ENCODE results near the gene KCNK4.

KCNK4 gene

GRCh38 chr11:64331569-64332371 is 40.7 kb downstream of the KCNK4 start:
- DNase-seq: peak; percentile 95

- DNase-seq: no peak
Measured at GRCh38 chr11:64333556-64333955, 42.5 kb downstream of the KCNK4 start.

- peak; percentile 79 for DNase-seq
Measured at GRCh38 chr11:64334764-64335735, 43.9 kb downstream of the KCNK4 start.

DNA sequence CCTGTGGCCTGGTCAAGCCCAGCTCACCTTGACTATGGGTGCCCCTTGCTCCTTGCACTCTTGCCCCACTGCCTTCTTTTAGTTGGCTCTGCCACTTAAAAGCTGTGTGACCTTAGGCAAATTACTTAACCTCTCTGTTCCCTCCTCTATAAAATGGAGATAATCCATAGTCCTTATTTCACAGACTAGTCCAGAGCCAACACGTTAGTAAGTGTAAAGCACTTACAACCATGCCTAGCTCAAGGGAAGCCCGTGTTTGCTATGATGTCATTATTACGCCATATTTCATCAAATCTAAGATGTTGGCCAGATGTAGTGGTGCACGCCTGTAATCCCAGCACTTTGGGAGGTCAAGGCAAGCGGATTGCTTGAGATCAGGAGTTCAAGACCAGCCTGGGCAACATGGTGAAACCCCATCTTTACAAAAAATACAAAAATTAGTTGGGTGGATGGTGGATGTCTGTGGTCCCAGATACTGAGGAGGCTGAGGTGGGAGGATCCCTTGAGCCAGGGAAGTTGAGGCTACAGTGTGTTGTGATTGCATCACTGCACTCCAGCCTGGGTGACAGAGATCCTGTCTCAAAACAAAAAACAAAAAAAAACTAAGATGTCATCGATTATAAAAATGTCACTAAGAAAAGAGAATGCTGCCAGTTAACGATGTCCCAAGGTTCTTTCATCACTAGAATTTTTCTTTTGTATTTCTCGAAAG is 46.6 kb downstream of the KCNK4 start:
- no peak for DNase-seq

- no peak for DNase-seq
Measured at GRCh38 chr11:64338716-64339115, 47.6 kb downstream of the KCNK4 start.

DNA sequence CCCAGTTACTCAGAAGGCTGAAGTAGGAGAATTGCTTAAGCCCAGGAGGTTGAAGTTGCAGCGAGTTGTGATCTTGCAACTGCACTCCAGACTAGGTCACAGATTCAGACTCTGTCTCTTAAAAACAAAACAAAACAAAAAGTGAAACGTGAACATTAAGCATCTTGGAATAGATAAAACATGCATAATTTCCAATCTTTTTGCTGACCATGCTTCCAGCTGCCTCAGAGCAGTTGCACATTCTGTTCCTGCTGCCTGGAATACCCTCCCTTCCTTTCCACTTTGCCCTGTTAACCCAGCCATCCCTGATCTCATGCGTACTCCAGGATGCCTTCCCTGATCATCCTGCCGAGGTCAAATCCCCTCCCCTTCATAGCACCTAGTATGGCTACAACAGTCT is 48.2 kb downstream of the KCNK4 start:
- peak; percentile 48 for DNase-seq

DNA sequence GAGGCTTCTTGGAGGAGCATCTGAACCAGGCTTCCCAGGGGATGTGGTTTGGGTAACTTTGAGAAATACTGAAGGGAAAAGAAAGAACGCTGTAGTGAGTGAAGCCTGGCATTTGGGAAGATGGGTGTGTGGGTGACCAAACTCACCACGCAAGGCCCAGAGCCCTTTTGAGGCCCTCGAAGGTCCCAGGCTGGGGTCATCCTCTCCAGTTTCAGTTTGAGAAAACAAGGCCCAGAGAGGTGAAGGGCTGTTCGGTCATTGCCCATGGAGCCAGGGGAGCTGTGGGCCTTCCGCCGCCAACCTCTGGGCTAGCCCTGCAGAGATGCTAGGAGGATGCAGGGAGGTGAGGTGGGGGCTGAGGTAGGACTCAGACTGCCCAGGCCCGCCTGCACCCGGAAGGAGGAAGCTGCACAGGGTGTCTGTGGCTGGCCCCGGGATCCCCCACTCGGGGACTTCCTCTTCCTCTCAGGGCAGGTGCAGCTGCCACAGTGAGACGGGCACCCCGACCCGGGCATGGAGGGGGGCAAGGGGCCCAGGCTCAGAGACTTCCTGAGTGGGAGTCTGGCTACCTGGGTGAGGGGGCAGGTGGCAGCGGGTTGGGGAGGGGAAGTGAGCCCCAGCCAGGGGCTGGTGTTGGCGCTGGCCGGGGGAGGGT is 48.8 kb downstream of the KCNK4 start, which contains the start of gene CCDC88B:
Gene CCDC88B (plus strand): TSS at position 451 of the 655 bp plus-strand sequence. CDS start 63 bp downstream, at position 514.
- DNase-seq: peak; percentile 51

DNA sequence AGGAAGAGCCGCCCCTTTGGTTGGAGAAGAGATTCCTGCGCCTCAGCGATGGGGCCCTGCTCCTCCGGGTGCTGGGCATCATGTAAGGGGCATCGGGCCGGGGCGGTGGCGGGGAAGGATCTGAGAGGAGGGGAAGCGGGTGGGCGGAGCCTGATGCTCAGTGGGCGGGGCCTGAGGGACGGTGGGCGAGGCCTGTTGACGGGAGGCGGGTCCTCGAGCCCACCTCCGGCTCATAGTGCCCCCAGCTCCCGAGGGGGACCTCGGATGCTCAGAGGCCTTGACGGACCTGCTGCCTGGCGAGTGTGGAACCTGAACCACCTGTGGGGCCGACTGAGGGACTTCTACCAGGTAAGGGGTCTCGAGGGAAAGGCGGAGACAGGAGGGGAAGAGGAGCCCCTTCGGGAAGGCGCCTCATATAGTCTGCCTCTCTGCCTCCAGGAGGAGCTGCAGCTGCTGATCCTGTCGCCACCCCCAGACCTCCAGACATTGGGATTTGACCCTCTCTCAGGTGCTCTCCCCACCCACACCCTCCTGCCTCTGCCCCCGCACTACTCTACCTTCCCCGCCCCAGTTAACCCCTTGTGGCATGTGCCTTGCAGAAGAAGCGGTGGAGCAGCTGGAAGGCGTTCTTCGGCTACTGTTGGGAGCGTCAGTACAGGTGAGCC is 49.7 kb downstream of the KCNK4 start:
- DNase-seq: peak; percentile 42

DNA sequence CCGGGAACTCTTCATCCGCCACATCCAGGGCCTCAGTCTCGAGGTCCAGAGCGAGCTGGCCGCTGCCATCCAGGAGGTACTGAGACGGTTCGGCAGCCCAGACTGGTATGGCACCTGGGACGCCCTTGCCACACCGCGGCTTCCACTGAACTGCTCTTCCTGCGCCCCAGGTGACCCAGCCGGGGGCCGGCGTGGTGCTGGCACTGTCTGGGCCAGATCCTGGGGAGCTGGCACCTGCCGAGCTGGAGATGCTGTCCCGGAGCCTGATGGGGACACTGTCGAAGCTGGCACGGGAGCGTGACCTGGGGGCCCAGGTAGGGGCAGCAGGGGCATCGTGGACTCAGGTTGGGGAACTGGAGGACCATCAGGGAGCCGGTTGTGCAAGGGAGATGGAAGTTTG is 50.3 kb downstream of the KCNK4 start:
- DNase-seq: no peak

GRCh38 chr11:64341851-64342791 is 51.0 kb downstream of the KCNK4 start:
- DNase-seq: peak; percentile 93

DNA sequence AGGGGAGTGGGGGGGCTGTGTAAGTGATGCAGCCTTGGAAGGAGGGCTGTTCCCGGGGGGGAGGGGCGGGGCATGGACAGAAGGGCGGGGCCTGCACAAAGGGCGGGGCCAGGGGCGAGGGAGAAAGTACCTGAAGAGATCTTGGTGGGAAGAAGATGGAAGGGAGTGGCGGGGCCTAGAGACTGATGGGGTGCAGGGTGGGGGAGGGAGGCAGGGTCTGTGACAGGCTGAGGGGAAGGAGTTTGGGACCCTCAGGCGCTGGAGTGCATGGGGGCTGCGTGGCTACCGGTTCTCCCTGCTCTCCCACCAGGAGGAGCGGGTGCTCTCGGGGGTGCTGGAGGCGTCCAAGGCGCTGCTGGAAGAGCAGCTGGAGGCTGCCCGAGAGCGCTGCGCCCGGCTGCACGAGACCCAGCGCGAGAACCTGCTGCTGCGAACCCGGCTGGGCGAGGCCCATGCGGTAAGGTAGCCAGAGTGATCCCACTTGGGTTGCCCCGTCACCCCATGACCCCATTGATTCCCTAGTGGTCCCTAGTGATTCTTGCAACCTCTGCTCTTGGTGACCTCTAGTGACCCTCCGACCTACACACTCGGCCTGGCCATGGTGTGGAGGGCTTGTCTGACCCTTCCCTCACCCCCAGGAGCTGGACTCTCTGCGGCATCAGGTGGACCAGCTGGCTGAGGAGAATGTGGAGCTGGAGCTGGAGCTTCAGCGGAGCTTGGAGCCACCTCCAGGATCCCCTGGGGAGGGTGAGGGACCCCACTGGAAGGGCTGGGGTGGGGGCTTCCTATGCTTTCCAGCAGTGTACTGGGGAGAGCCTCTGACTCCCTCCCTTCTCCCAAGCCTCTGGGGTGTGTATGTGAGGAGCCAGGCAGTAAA is 52.0 kb downstream of the KCNK4 start:
- no peak for DNase-seq

- no peak for DNase-seq
Measured at GRCh38 chr11:64343767-64344559, 52.9 kb downstream of the KCNK4 start.

DNA sequence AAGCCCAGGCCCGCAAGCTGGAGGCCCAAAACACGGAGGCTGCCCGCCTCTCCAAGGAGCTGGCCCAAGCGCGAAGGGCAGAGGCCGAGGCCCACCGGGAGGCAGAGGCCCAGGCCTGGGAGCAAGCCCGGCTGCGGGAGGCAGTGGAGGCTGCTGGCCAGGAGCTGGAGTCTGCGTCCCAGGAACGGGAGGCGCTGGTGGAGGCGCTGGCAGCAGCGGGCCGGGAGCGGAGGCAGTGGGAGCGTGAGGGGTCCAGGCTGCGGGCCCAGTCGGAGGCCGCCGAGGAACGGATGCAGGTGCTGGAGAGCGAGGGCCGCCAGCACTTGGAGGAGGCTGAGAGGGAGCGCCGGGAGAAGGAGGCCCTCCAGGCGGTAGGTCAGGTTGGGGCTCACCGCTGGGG is 53.7 kb downstream of the KCNK4 start:
- DNase-seq: no peak

DNA sequence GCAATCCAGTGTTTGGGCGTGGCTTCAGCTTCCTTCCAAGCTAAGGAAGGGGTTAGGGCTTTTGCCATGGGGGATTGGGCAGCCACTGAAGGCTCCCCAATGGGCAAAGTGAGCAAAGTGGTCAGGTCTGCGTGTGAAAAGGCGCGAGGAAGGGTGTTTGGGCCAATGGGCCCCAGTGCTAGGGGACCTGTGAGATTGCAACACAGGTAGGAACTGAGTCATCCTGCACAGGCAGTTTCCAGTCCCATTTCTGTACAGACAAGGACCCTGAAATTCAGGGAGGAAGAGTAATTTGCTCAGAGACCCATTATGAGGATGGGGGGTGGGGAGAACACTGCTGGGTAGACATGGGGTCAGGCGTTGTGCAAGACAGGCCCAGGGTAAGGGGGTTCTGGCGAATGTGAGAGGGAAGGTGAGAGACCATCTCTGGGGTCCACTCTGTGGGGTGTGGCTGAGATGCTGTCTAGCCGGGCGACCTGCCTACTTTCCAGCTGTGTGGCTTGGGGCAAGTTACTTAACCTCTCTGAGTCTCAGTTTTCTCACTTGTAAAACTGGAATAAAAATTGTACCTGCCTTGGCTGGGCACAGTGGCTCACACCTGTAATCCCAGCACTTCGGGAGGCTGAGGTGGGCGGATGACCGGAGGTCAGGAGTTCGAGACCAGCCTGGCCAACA is 56.2 kb downstream of the KCNK4 start:
- no peak for DNase-seq

- DNase-seq: no peak
Measured at GRCh38 chr11:64348383-64349024, 57.4 kb downstream of the KCNK4 start.

GRCh38 chr11:64349025-64349387 is 57.9 kb downstream of the KCNK4 start:
- no peak for DNase-seq

- no peak for DNase-seq
Measured at GRCh38 chr11:64349404-64349803, 58.3 kb downstream of the KCNK4 start.
